Fibroblast of villous mesenchyme (primary cell): ENCODE data around the gene AFDN. TPM values are rescaled to one million over a fixed set of nuclear protein-coding genes. Genes with fewer than 3 reads are reported as not detected.

Experiments
- DNase-seq: peaks from one replicate; pipeline ENCODE4 v3.0.0-alpha.2; 2010; ENCODE audit warnings: low read depth
- H3K4me3 ChIP-seq: 2 replicates; pipeline ENCODE4 v1.5.1; 2011; ENCODE audit warnings: low read depth, mild to moderate bottlenecking, low read length
- total RNA-seq: library from RNA; depleted of rRNA; stranded (reverse); fragments of >200 nt; gene quantifications from 2 replicates; pipeline ENCODE4 v1.2.3, GENCODE V29; 2012
- TF ChIP-seq, protein P1 (sequence below): IDR thresholded peaks from 2 replicates; pipeline ENCODE4 v1.5.1; 2012; ENCODE audit warnings: low read depth, mild to moderate bottlenecking, low read length; ENCODE audit not compliant: insufficient read depth

AFDN gene
- total RNA-seq, 1 donor: 37.1 TPM

- H3K4me3 ChIP-seq: no peak overlapping the region
- TF ChIP-seq, protein P1, sequence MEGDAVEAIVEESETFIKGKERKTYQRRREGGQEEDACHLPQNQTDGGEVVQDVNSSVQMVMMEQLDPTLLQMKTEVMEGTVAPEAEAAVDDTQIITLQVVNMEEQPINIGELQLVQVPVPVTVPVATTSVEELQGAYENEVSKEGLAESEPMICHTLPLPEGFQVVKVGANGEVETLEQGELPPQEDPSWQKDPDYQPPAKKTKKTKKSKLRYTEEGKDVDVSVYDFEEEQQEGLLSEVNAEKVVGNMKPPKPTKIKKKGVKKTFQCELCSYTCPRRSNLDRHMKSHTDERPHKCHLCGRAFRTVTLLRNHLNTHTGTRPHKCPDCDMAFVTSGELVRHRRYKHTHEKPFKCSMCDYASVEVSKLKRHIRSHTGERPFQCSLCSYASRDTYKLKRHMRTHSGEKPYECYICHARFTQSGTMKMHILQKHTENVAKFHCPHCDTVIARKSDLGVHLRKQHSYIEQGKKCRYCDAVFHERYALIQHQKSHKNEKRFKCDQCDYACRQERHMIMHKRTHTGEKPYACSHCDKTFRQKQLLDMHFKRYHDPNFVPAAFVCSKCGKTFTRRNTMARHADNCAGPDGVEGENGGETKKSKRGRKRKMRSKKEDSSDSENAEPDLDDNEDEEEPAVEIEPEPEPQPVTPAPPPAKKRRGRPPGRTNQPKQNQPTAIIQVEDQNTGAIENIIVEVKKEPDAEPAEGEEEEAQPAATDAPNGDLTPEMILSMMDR: no peak
- DNase-seq: no peak
Measured at GRCh38 chr6:168002804-168003203, 176.1 kb downstream of the AFDN start.

GRCh38 chr6:168004023-168004422 lies 177.3 kb downstream of the AFDN start:
- TF ChIP-seq, protein P1: no peak
- no peak for DNase-seq

GRCh38 chr6:168004945-168005344 lies 178.2 kb downstream of the AFDN start:
- no peak overlapping the region for H3K4me3 ChIP-seq
- DNase-seq: no peak
- TF ChIP-seq, protein P1: no peak

More at GRCh38 chr6:168004023-168004422, 177.3 kb downstream of the AFDN start:
- no peak overlapping the region for H3K4me3 ChIP-seq

DNA sequence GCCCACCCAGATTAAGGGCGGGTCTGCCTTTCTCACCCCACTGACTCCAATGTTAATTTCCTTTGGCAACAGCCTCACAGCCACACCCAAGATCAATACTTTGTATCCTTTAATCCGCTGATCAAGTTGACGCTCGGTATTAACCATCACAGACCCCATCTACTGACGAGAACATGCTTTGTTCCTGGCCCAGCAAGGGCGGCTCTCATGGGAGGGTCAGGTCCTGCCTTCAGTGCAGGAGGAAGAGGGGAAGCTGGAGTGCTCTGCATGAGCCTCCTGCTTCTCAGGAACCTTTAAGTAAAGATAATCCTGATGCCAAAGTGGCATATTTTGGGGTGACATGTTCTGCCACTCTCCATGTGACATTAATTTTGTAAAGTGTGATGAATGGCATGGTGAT lies 179.1 kb downstream of the AFDN start:
- TF ChIP-seq, protein P1: no peak
- no peak overlapping the region for H3K4me3 ChIP-seq
- DNase-seq: no peak

- TF ChIP-seq, protein P1: no peak
- no peak overlapping the region for H3K4me3 ChIP-seq
- DNase-seq: peak; percentile 100
Measured at GRCh38 chr6:168007592-168008338, 181.1 kb downstream of the AFDN start.

DNA sequence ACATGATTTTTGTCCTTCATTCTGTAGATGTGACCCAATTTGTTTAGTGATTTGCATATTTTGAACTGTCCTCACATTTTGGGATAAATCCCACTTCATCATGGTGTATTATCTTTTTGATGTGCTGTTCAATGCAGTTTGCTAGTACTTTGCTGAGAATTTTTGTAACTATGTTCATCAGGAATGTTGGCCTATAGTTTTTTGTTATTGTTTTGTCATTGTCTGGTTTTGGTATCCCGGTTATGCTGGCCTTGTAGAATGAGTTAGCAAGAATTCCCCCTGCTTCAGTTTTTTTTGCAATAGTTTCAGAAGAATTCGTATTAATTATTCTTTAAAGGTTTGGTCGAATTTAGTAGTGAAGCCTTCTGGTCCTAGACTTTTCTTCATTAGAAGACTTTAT lies 182.6 kb downstream of the AFDN start:
- peak; percentile 33 for DNase-seq
- TF ChIP-seq, protein P1: no peak
- H3K4me3 ChIP-seq: no peak overlapping the region

GRCh38 chr6:168011291-168011690 lies 184.6 kb downstream of the AFDN start:
- TF ChIP-seq, protein P1: no peak
- DNase-seq: no peak
- no peak overlapping the region for H3K4me3 ChIP-seq
